Measurements from ENCODE around the gene PIK3AP1.
"Not testable (repeated sequence)": the region's sequence is repeated elsewhere in the genome, so short reads cannot be mapped to it uniquely, and the experiment has no call there.

Gene PIK3AP1

GRCh38 chr10:96695975-96696634 is 24.2 kb downstream of the PIK3AP1 start:
- DNase-seq = no peak

GRCh38 chr10:96695366-96695765 is 24.9 kb downstream of the PIK3AP1 start:
- DNase-seq = no peak

GRCh38 chr10:96693431-96693830 is 26.9 kb downstream of the PIK3AP1 start:
- DNase-seq = no peak

GRCh38 chr10:96692427-96692826 is 27.9 kb downstream of the PIK3AP1 start:
- DNase-seq = no peak

GRCh38 chr10:96691761-96692160 is 28.6 kb downstream of the PIK3AP1 start:
- no peak for DNase-seq

GRCh38 chr10:96690755-96691730 is 29.3 kb downstream of the PIK3AP1 start:
- DNase-seq = no peak

- no peak for DNase-seq
Observed at GRCh38 chr10:96688789-96689188, 31.5 kb downstream of the PIK3AP1 start.

GRCh38 chr10:96687317-96688012 is 32.8 kb downstream of the PIK3AP1 start:
- no peak for DNase-seq

GRCh38 chr10:96686514-96686913 is 33.8 kb downstream of the PIK3AP1 start:
- DNase-seq = no peak

- no peak for DNase-seq
Observed at GRCh38 chr10:96685306-96685705, 35.0 kb downstream of the PIK3AP1 start.

GRCh38 chr10:96684826-96685225 is 35.5 kb downstream of the PIK3AP1 start:
- DNase-seq = no peak

GRCh38 chr10:96683710-96684109 is 36.6 kb downstream of the PIK3AP1 start:
- no peak for DNase-seq

GRCh38 chr10:96683065-96683464 is 37.2 kb downstream of the PIK3AP1 start:
- DNase-seq = no peak

- DNase-seq = no peak
Observed at GRCh38 chr10:96681524-96681923, 38.8 kb downstream of the PIK3AP1 start.

GRCh38 chr10:96680463-96680862 is 39.9 kb downstream of the PIK3AP1 start:
- DNase-seq = not testable (repeated sequence)

- no peak for DNase-seq
Observed at GRCh38 chr10:96678725-96679124, 41.6 kb downstream of the PIK3AP1 start.

GRCh38 chr10:96676272-96677112 is 43.8 kb downstream of the PIK3AP1 start:
- DNase-seq = no peak

GRCh38 chr10:96675846-96676245 is 44.5 kb downstream of the PIK3AP1 start:
- no peak for DNase-seq

GRCh38 chr10:96673318-96674099 is 46.8 kb downstream of the PIK3AP1 start:
- no peak for DNase-seq

GRCh38 chr10:96672481-96673175 is 47.7 kb downstream of the PIK3AP1 start:
- DNase-seq = no peak

Data from stimulated activated CD8-positive, alpha-beta memory T cell treated with anti-CD3 and anti-CD28 coated beads, Interleukin-4, amount 100 ng/mL, for 48 hours (primary cell).